GM23248 (cell line): ENCODE data around the gene CARM1. TPM values are rescaled to one million over a fixed set of nuclear protein-coding genes. Genes with fewer than 3 reads are reported as not detected.

Experiments
- DNase-seq: peaks from one replicate; pipeline ENCODE4 v3.0.0-alpha.2; 2015
- H2AFZ ChIP-seq: fragments of 200-600 bp; sonication (generic); 2 replicates; pipeline ENCODE4 v1.6.1; 2016; ENCODE audit warnings: antibody characterized with exemption
- H3F3A ChIP-seq: fragments of 200-600 bp; sonication (generic); 2 replicates; pipeline ENCODE4 v1.6.1; 2016; ENCODE audit warnings: mild to moderate bottlenecking, antibody characterized with exemption, mixed run types; ENCODE audit not compliant: insufficient read depth
- H3K27ac ChIP-seq: fragments of 200-600 bp; sonication (generic); 2 replicates; pipeline ENCODE4 v1.5.1; 2016; ENCODE audit warnings: mild to moderate bottlenecking
- H3K27me3 ChIP-seq: fragments of 200-600 bp; sonication (generic); replicated peaks from 2 replicates; pipeline ENCODE4 v1.6.1; 2016; ENCODE audit warnings: mild to moderate bottlenecking; ENCODE audit not compliant: insufficient read depth
- H3K36me3 ChIP-seq: fragments of 200-600 bp; sonication (generic); 2 replicates; pipeline ENCODE4 v1.6.1; 2016; ENCODE audit warnings: low read depth, mild to moderate bottlenecking
- H3K4me1 ChIP-seq: fragments of 200-600 bp; sonication (generic); 2 replicates; pipeline ENCODE4 v1.6.1; 2016; ENCODE audit warnings: mild to moderate bottlenecking; ENCODE audit not compliant: insufficient read depth
- H3K4me2 ChIP-seq: fragments of 200-600 bp; sonication (generic); one replicate; pipeline ENCODE4 v1.6.1; 2016; ENCODE audit warnings: mild to moderate bottlenecking; ENCODE audit not compliant: unreplicated experiment
- H3K4me3 ChIP-seq: fragments of 200-600 bp; sonication (generic); 2 replicates; pipeline ENCODE4 v1.5.1; 2016; ENCODE audit warnings: mild to moderate bottlenecking
- H3K79me2 ChIP-seq: fragments of 200-600 bp; sonication (generic); 2 replicates; pipeline ENCODE4 v1.6.1; 2016; ENCODE audit warnings: mild to moderate bottlenecking; ENCODE audit not compliant: insufficient read depth
- H3K9ac ChIP-seq: fragments of 200-600 bp; sonication (generic); 2 replicates; pipeline ENCODE4 v1.6.1; 2016; ENCODE audit warnings: mild to moderate bottlenecking
- H3K9me2 ChIP-seq: fragments of 200-600 bp; sonication (generic); 2 replicates; pipeline ENCODE4 v1.6.1; 2016; ENCODE audit warnings: mixed run types, mild to moderate bottlenecking, moderate library complexity; ENCODE audit not compliant: insufficient read depth
- H3K9me3 ChIP-seq: fragments of 200-600 bp; sonication (generic); one replicate; pipeline ENCODE4 v1.6.1; 2017; ENCODE audit warnings: low read depth
- H4K20me1 ChIP-seq: fragments of 200-600 bp; sonication (generic); 2 replicates; pipeline ENCODE4 v1.6.0; 2016; ENCODE audit not compliant: insufficient read depth
- EZH2 ChIP-seq: fragments of 200-600 bp; sonication (generic); IDR thresholded peaks from 2 replicates; pipeline ENCODE4 v1.6.1; 2018; ENCODE audit warnings: antibody characterized with exemption, mild to moderate bottlenecking; ENCODE audit not compliant: insufficient read depth, poor library complexity, severe bottlenecking
- EZH2phosphoT487 ChIP-seq: fragments of 200-600 bp; sonication (generic); IDR thresholded peaks from 2 replicates; pipeline ENCODE4 v1.6.1; 2018; ENCODE audit warnings: antibody characterized with exemption, moderate library complexity, mild to moderate bottlenecking, low read depth; ENCODE audit not compliant: insufficient read depth
- WGBS, 2 experiments: methylation state at CpG; one replicate each; pipeline ENCODE4 v1.1.6; 2015 to 2017; ENCODE audit warnings: low lambda C conversion rate in 2 of 2, low coverage in 1 of 2; ENCODE audit errors: missing lambda C conversion rate in 2 of 2; 5-methylcytosine and 5-hydroxymethylcytosine counted together
- in situ Hi-C: fragments of 300-500 bp; cut with MboI; formaldehyde crosslinking; loops from 2 replicates; pipeline ENCODE4 v1.15.0; 2020
- polyA plus RNA-seq: library from polyadenylated mRNA; unstranded; fragments of >200 nt; fragmentation: Nextera tagmentation; extraction: Ambion mirVana; gene quantifications from 2 replicates; pipeline ENCODE4 v1.2.1, GENCODE V29; 2016
- total RNA-seq: library from RNA; depleted of rRNA; stranded (reverse); fragments of >200 nt; shearing (Covaris generic); gene quantifications from 2 replicates; pipeline ENCODE4 v1.2.3, GENCODE V29; 2014

CARM1 gene
- total and polyA plus RNA-seq, 2 experiments from 2014 or later: 5.3 to 41.9 TPM

DNA sequence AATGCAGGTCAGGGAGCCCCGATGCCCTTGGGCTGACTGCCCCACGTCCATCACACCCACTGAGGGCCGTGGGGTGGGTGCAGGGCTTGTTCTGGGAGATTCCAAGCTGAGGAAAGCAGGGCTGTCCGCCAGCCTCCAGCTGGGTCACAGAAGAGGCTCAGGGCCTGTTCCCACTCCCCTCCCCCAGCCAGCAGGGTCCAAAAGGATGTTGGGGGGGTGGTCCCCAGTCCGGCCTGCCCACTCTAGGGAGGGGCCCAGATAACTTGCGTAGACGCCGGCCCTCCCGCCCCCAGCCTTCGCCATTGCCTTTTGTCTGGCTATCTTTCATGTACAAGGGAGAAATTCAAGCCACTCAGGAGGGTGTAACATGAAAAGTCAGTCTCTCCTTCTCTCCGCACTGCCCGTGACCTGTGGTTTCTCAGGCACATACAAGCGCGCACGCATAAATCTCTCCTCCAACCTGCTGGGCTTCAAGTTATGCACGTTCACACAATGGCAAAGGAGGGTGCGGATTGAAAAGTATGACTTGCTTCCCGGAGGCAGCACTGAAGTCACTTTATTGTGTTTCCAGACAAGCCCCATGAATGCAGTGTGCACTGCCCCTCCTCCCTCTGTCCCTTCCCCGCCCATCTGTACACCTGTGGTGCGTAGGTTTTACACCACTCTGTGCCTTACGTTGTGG is 20.2 kb downstream of the CARM1 start:
- H4K20me1 ChIP-seq: no peaks in the 10 kb centered on the region; the same call in 1 of the 2 replicates
- peaks cover 98% of the 10 kb centered on the region for H3K79me2 ChIP-seq
- TF ChIP-seq EZH2: no peak
- no peak for TF ChIP-seq EZH2phosphoT487
- no peaks in the 10 kb centered on the region for H3K9me2 ChIP-seq
- no peak overlapping the region for H3K4me3 ChIP-seq
- in situ Hi-C loops: no loop called here
- H3K27me3 ChIP-seq: no peaks in the 10 kb centered on the region
- no peaks in the 10 kb centered on the region for H3K36me3 ChIP-seq
- H2AFZ ChIP-seq: no peak overlapping the region
- H3K4me2 ChIP-seq: no peak overlapping the region
- H3K27ac ChIP-seq: no peak overlapping the region
- H3K9me3 ChIP-seq: no peaks in the 10 kb centered on the region
- 74 to 75% methylated on average over 21 of the region's 21 CpGs for WGBS, 2 experiments
- 0 out of 2 replicates have a peak, but pooled peaks cover 5% of the 10 kb centered on the region for H3K4me1 ChIP-seq
- H3K9ac ChIP-seq: no peak overlapping the region
- H3F3A ChIP-seq: no peaks in the 10 kb centered on the region
- DNase-seq: no peak

- H3K36me3 ChIP-seq: no peaks in the 10 kb centered on the region
- no peak overlapping the region for H3K4me3 ChIP-seq
- H3K4me1 ChIP-seq: 0 out of 2 replicates have a peak, but pooled peaks cover 5% of the 10 kb centered on the region
- peaks cover 98% of the 10 kb centered on the region for H3K79me2 ChIP-seq
- in situ Hi-C loops: no loop called here
- no peak for TF ChIP-seq EZH2
- TF ChIP-seq EZH2phosphoT487: no peak
- no peaks in the 10 kb centered on the region for H3K9me2 ChIP-seq
- no peaks in the 10 kb centered on the region for H3F3A ChIP-seq
- peaks cover 1% of the 10 kb centered on the region; the same call in 1 of the 2 replicates for H4K20me1 ChIP-seq
- H3K4me2 ChIP-seq: no peak overlapping the region
- 85 to 89% methylated on average over 13 of the region's 13 CpGs for WGBS, 2 experiments
- DNase-seq: no peak
- no peak overlapping the region for H3K27ac ChIP-seq
- no peaks in the 10 kb centered on the region for H3K27me3 ChIP-seq
- no peak overlapping the region for H3K9ac ChIP-seq
- no peaks in the 10 kb centered on the region for H3K9me3 ChIP-seq
- H2AFZ ChIP-seq: no peak overlapping the region
Observed at GRCh38 chr19:10892256-10892655, 20.9 kb downstream of the CARM1 start.

DNA sequence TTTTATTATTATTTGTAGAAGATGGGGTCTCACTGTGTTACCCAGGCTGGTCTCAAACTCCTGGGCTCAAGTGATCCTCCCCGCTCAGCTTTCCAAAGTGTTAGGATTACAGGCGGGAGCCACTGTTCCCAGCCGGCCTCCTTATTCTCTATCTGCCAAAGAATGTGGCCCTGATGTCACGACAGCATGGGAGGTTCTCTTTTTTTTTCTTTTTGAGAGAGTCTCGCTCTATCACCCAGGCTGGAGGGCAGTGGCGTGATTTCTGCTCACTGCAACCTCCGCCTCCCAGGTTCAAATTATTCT is 23.5 kb downstream of the CARM1 start:
- H3K27ac ChIP-seq: no peak overlapping the region
- H3K36me3 ChIP-seq: no peaks in the 10 kb centered on the region
- no peaks in the 10 kb centered on the region for H3K9me2 ChIP-seq
- peaks cover 3% of the 10 kb centered on the region; the same call in 1 of the 2 replicates for H4K20me1 ChIP-seq
- H3K4me3 ChIP-seq: no peak overlapping the region
- H3K79me2 ChIP-seq: peaks cover 98% of the 10 kb centered on the region
- no peak overlapping the region for H3K9ac ChIP-seq
- H3K27me3 ChIP-seq: no peaks in the 10 kb centered on the region
- in situ Hi-C loops: no loop called here
- H3K9me3 ChIP-seq: no peaks in the 10 kb centered on the region
- no peak overlapping the region for H2AFZ ChIP-seq
- no peak for DNase-seq
- TF ChIP-seq EZH2phosphoT487: no peak
- TF ChIP-seq EZH2: no peak
- 75 to 82% methylated on average over 7 of the region's 7 CpGs for WGBS, 2 experiments
- no peaks in the 10 kb centered on the region for H3F3A ChIP-seq
- no peaks in the 10 kb centered on the region for H3K4me1 ChIP-seq
- H3K4me2 ChIP-seq: no peak overlapping the region

DNA sequence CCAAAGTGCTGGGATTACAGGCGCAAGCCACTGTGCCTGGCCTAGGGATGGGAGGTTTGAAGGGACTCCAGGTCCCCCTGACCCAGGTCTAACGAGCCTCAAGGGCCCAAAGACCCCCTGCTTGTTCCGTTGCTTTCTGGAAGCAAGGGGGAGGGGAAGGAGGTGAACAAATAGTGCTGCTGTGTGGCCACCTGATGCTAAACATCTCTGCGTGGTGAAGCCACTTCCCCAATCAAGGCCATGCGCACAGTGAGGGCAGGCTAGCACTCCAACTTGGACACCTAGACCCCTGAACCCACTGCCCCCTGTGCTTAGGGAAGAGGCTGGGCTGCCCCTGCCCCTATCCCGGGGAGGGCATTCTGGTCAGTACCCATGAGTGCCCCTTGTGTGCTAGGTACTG is 24.0 kb downstream of the CARM1 start:
- DNase-seq: no peak
- no peak for TF ChIP-seq EZH2phosphoT487
- TF ChIP-seq EZH2: no peak
- H2AFZ ChIP-seq: no peak overlapping the region
- H3K4me2 ChIP-seq: no peak overlapping the region
- no peaks in the 10 kb centered on the region for H3K27me3 ChIP-seq
- 82 to 87% methylated on average over 6 of the region's 6 CpGs for WGBS, 2 experiments
- H3K4me1 ChIP-seq: no peaks in the 10 kb centered on the region
- no peaks in the 10 kb centered on the region for H3K9me2 ChIP-seq
- no peaks in the 10 kb centered on the region for H3K9me3 ChIP-seq
- peaks cover 98% of the 10 kb centered on the region for H3K79me2 ChIP-seq
- no peaks in the 10 kb centered on the region for H3K36me3 ChIP-seq
- in situ Hi-C loops: no loop called here
- H3K4me3 ChIP-seq: no peak overlapping the region
- no peak overlapping the region for H3K9ac ChIP-seq
- no peaks in the 10 kb centered on the region for H3F3A ChIP-seq
- peaks cover 3% of the 10 kb centered on the region; the same call in 1 of the 2 replicates for H4K20me1 ChIP-seq
- H3K27ac ChIP-seq: no peak overlapping the region

DNA sequence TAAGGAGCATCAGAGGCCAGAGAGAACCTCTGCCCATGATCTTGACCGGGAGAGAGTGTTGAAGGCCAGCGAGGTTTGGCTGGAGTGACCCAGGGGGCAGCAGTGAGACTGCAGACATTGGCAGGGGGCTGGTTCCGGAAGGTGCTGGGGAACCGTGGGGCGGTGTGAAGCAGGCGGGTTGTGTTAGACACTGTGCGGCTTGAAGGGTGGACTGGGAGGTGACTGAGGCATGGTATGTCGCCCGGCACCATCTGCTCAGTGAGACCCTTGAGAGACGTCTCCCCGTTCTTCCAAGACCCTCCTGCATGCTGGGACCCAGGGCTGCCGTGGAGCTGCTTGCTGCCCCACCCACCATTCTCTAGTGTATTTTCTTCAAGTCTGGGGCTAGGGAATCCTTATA is 24.6 kb downstream of the CARM1 start:
- Histone ChIP-seq H3K27me3 (no peaks in the 10 kb centered on the region), H3K27ac (no peak overlapping the region), H4K20me1 (peaks cover 3% of the 10 kb centered on the region; the same call in 1 of the 2 replicates), H3K79me2 (peaks cover 100% of the 10 kb centered on the region), H3K4me1 (no peaks in the 10 kb centered on the region), H3K9me2 (no peaks in the 10 kb centered on the region), H3K4me2 (no peak overlapping the region), H3F3A (no peaks in the 10 kb centered on the region), H3K9me3 (no peaks in the 10 kb centered on the region), H3K36me3 (no peaks in the 10 kb centered on the region), H2AFZ (no peak overlapping the region), H3K4me3 (no peak overlapping the region), H3K9ac (no peak overlapping the region)
- WGBS, 2 experiments: 90% methylated on average over 12 of the region's 12 CpGs
- no peak for TF ChIP-seq EZH2phosphoT487
- TF ChIP-seq EZH2: no peak
- DNase-seq: no peak
- in situ Hi-C loops: no loop called here
